Liver (tissue), 9 donors: ENCODE data around the gene CD300LB. TPM values are rescaled to one million over a fixed set of nuclear protein-coding genes. Genes with fewer than 3 reads are reported as not detected.

Experiments used
- DNase-seq: peaks from one replicate; pipeline ENCODE4 v3.0.0-alpha.2; 2017; ENCODE audit warnings: low spot score
- H3K27ac ChIP-seq, 2 donors: one replicate each; pipeline ENCODE4 v1.7.0; 2013; ENCODE audit warnings: inconsistent platforms in 2 of 2, low read length in 2 of 2, control low read depth in 1 of 2, low read depth in 1 of 2, mild to moderate bottlenecking in 1 of 2
- H3K27me3 ChIP-seq, 4 donors: one replicate each; pipeline versions ENCODE4 v1.6.1 to v1.7.0; 2013; ENCODE audit warnings: low read length in 3 of 4, inconsistent platforms in 1 of 4, mild to moderate bottlenecking in 1 of 4, moderate library complexity in 1 of 4; ENCODE audit not compliant: control insufficient read depth in 4 of 4, insufficient read depth in 4 of 4
- H3K36me3 ChIP-seq, 4 donors: one replicate each; pipeline versions ENCODE4 v1.6.1 to v1.7.0; 2013; ENCODE audit warnings: low read length in 3 of 4, mild to moderate bottlenecking in 3 of 4, low read depth in 1 of 4, moderate library complexity in 1 of 4; ENCODE audit not compliant: control insufficient read depth in 4 of 4, insufficient read depth in 3 of 4
- H3K4me1 ChIP-seq, 4 donors: one replicate each; pipeline versions ENCODE4 v1.6.1 to v1.7.0; 2013; ENCODE audit warnings: low read length in 3 of 4, mild to moderate bottlenecking in 3 of 4, moderate library complexity in 1 of 4; ENCODE audit not compliant: control insufficient read depth in 4 of 4, insufficient read depth in 4 of 4
- H3K4me3 ChIP-seq, 3 donors: one replicate each; pipeline versions ENCODE4 v1.6.1 to v1.7.0; 2013; ENCODE audit warnings: low read length in 3 of 3, control low read depth in 1 of 3, low read depth in 1 of 3, mild to moderate bottlenecking in 1 of 3
- H3K9ac ChIP-seq, 2 donors: one replicate each; pipeline ENCODE4 v1.7.0; 2013; ENCODE audit warnings: low read length in 2 of 2, mild to moderate bottlenecking in 2 of 2, moderate library complexity in 2 of 2, control low read depth in 1 of 2, low read depth in 1 of 2
- H3K9me3 ChIP-seq, 4 donors: one replicate each; pipeline versions ENCODE4 v1.6.1 to v1.7.0; 2013; ENCODE audit warnings: low read length in 3 of 4; ENCODE audit not compliant: control insufficient read depth in 4 of 4
- EGR1 ChIP-seq, 2 donors: IDR thresholded peaks; 2 replicates each; pipeline ENCODE4 v1.6.1; 2016 to 2018; ENCODE audit warnings: antibody characterized with exemption in 2 of 2, low read depth in 2 of 2
- FOXA1 ChIP-seq: IDR thresholded peaks from 2 replicates; pipeline ENCODE4 v1.6.1; 2016; ENCODE audit warnings: antibody characterized with exemption
- FOXA2 ChIP-seq: IDR thresholded peaks from 2 replicates; pipeline ENCODE4 v1.6.1; 2016; ENCODE audit warnings: antibody characterized with exemption
- GABPA ChIP-seq, 2 donors: IDR thresholded peaks in 1 of 2; conservative IDR thresholded peaks in 1 of 2; 2 replicates each; pipeline ENCODE4 v1.6.1; 2016; ENCODE audit warnings: antibody characterized with exemption in 2 of 2, mild to moderate bottlenecking in 1 of 2, moderate library complexity in 1 of 2
- HNF4A ChIP-seq, 2 donors: conservative IDR thresholded peaks; 2 replicates each; pipeline ENCODE4 v1.6.1; 2016; ENCODE audit warnings: antibody characterized with exemption in 2 of 2, mild to moderate bottlenecking in 2 of 2
- HNF4G ChIP-seq: IDR thresholded peaks from 2 replicates; pipeline ENCODE4 v1.6.1; 2016; ENCODE audit warnings: antibody characterized with exemption
- JUND ChIP-seq, 2 donors: IDR thresholded peaks; 2 replicates each; pipeline ENCODE4 v1.6.1; 2016; ENCODE audit warnings: antibody characterized with exemption in 2 of 2
- NR2F2 ChIP-seq: IDR thresholded peaks from 2 replicates; pipeline ENCODE4 v1.6.1; 2016; ENCODE audit warnings: antibody characterized with exemption
- RAD21 ChIP-seq, 2 donors: IDR thresholded peaks; 2 replicates each; pipeline ENCODE4 v1.6.1; 2016; ENCODE audit warnings: antibody characterized with exemption in 2 of 2, mild to moderate bottlenecking in 2 of 2
- RXRA ChIP-seq, 2 donors: IDR thresholded peaks; 2 replicates each; pipeline ENCODE4 v1.6.1; 2017 to 2018; ENCODE audit warnings: antibody characterized with exemption in 2 of 2, mild to moderate bottlenecking in 1 of 2
- SP1 ChIP-seq: IDR thresholded peaks from 2 replicates; pipeline ENCODE4 v1.6.1; 2018; ENCODE audit warnings: antibody characterized with exemption, mild to moderate bottlenecking
- TAF1 ChIP-seq: conservative IDR thresholded peaks from 2 replicates; pipeline ENCODE4 v1.6.1; 2016; ENCODE audit warnings: antibody characterized with exemption, mild to moderate bottlenecking
- YY1 ChIP-seq: IDR thresholded peaks from 2 replicates; pipeline ENCODE4 v1.6.1; 2016; ENCODE audit warnings: antibody characterized with exemption, mild to moderate bottlenecking
- WGBS: extraction: QIAGEN DNeasy Blood & Tissue Kit; methylation state at CpG from one replicate; pipeline ENCODE4 v1.1.7; 2013; 5-methylcytosine and 5-hydroxymethylcytosine counted together
- polyA plus RNA-seq, 2 donors: library from polyadenylated mRNA; stranded (reverse) in 1 of 2; unstranded in 1 of 2; fragments of 200-250 nt in 1 of 2; fragments of >200 nt in 1 of 2; fragmentation: Nextera tagmentation in 1 of 2; extraction: Ambion mirVana in 1 of 2; gene quantifications; one replicate each; pipeline versions ENCODE4 v1.2.1 to v1.2.3, GENCODE V29; 2013 to 2015
- total RNA-seq, 2 donors: library from RNA; depleted of rRNA; stranded (reverse); fragments of >200 nt; gene quantifications; one replicate each; pipeline ENCODE4 v1.2.3, GENCODE V29; 2014
- TF ChIP-seq, protein P1 (sequence below): IDR thresholded peaks from 2 replicates; pipeline ENCODE4 v1.6.1; 2016; ENCODE audit warnings: antibody characterized with exemption
- TF ChIP-seq, protein P2 (sequence below): IDR thresholded peaks from 2 replicates; pipeline ENCODE4 v1.6.1; 2016; ENCODE audit warnings: antibody characterized with exemption, mild to moderate bottlenecking
- TF ChIP-seq, protein P3 (sequence below): IDR thresholded peaks from 2 replicates; pipeline ENCODE4 v1.6.1; 2016; ENCODE audit warnings: antibody characterized with exemption
- TF ChIP-seq, protein P4 (sequence below): IDR thresholded peaks from 2 replicates; pipeline ENCODE4 v1.6.1; 2016; ENCODE audit warnings: antibody characterized with exemption
- donor health status: healthy.
- donor health status: healthy.
- donor health status: healthy.
- donor health status: healthy.
- donor health status: healthy.

CD300LB gene
- total and polyA plus RNA-seq, 4 donors = 0.08 to 0.33 (median 0.09) TPM; not detected in 1

DNA sequence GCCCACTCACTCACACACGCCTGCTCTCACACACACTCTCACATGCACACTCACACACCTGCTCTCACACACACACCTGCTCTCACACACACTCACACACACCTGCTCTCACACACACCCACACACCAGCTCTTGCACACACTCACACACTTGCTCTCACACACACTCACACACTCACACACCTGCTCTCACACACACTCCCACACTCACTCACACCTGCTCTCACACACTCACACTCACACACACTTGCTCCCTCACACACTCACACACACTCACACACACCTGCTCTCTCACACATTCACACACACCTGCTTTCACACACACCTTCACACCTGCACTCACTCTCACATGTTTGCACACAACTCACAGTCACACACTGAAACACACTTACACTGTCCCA is 32.1 kb upstream of the CD300LB start:
- no peak overlapping the region for H3K27ac ChIP-seq
- no peak overlapping the region for H3K4me3 ChIP-seq
- peaks cover 0 to 2% (median 1%) of the 10 kb centered on the region in 4 donors for H3K27me3 ChIP-seq
- no peaks in the 10 kb centered on the region for H3K36me3 ChIP-seq
- no peak for DNase-seq
- TF ChIP-seq JUND (IDR thresholded peaks at IDR 0.05) = no peak
- no peak for TF ChIP-seq RAD21 (IDR thresholded peaks at IDR 0.05)
- TF ChIP-seq FOXA1 = no peak
- WGBS = 91% methylated on average over 1 of the region's 1 CpG
- no peak overlapping the region for H3K9ac ChIP-seq
- H3K9me3 ChIP-seq = no peaks in the 10 kb centered on the region
- no peaks in the 10 kb centered on the region for H3K4me1 ChIP-seq

DNA sequence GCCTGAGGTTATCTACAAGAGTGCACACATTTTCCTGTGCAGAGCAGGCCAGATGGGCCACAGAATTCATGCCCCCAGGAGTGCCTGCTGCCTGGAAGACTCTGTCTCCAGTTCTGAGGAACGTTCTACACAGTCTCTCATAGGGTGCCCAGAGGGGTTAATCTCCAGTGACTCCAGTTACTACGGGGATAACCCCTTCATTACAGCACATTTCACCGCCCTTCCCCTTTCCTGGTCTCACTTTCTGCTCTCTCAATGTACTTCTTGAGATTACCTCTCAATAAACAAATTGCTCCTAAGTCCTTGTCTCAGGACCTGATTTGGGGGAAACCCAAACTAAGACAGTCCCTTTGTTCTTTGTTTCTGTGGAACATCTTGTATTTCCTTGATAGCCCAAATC is 30.3 kb upstream of the CD300LB start:
- H3K4me1 ChIP-seq = no peaks in the 10 kb centered on the region
- H3K9ac ChIP-seq = no peak overlapping the region
- no peaks in the 10 kb centered on the region for H3K9me3 ChIP-seq
- TF ChIP-seq, protein P1, sequence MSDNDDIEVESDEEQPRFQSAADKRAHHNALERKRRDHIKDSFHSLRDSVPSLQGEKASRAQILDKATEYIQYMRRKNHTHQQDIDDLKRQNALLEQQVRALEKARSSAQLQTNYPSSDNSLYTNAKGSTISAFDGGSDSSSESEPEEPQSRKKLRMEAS = no peak
- TF ChIP-seq RAD21 (IDR thresholded peaks at IDR 0.05) (no peak), EGR1 (IDR thresholded peaks at IDR 0.05; ENCODE audit: low read depth in 2 of 2) (no peak), YY1 (no peak), JUND (IDR thresholded peaks at IDR 0.05) (no peak), RXRA (IDR thresholded peaks at IDR 0.05) (no peak), SP1 (no peak)
- TF ChIP-seq, protein P2, sequence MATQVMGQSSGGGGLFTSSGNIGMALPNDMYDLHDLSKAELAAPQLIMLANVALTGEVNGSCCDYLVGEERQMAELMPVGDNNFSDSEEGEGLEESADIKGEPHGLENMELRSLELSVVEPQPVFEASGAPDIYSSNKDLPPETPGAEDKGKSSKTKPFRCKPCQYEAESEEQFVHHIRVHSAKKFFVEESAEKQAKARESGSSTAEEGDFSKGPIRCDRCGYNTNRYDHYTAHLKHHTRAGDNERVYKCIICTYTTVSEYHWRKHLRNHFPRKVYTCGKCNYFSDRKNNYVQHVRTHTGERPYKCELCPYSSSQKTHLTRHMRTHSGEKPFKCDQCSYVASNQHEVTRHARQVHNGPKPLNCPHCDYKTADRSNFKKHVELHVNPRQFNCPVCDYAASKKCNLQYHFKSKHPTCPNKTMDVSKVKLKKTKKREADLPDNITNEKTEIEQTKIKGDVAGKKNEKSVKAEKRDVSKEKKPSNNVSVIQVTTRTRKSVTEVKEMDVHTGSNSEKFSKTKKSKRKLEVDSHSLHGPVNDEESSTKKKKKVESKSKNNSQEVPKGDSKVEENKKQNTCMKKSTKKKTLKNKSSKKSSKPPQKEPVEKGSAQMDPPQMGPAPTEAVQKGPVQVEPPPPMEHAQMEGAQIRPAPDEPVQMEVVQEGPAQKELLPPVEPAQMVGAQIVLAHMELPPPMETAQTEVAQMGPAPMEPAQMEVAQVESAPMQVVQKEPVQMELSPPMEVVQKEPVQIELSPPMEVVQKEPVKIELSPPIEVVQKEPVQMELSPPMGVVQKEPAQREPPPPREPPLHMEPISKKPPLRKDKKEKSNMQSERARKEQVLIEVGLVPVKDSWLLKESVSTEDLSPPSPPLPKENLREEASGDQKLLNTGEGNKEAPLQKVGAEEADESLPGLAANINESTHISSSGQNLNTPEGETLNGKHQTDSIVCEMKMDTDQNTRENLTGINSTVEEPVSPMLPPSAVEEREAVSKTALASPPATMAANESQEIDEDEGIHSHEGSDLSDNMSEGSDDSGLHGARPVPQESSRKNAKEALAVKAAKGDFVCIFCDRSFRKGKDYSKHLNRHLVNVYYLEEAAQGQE = no peak
- no peak for DNase-seq
- peaks cover 0 to 2% (median 1%) of the 10 kb centered on the region in 4 donors for H3K27me3 ChIP-seq
- H3K4me3 ChIP-seq = no peak overlapping the region
- H3K27ac ChIP-seq = no peak overlapping the region
- no peaks in the 10 kb centered on the region for H3K36me3 ChIP-seq
- 58% methylated on average over 3 of the region's 3 CpGs for WGBS

DNA sequence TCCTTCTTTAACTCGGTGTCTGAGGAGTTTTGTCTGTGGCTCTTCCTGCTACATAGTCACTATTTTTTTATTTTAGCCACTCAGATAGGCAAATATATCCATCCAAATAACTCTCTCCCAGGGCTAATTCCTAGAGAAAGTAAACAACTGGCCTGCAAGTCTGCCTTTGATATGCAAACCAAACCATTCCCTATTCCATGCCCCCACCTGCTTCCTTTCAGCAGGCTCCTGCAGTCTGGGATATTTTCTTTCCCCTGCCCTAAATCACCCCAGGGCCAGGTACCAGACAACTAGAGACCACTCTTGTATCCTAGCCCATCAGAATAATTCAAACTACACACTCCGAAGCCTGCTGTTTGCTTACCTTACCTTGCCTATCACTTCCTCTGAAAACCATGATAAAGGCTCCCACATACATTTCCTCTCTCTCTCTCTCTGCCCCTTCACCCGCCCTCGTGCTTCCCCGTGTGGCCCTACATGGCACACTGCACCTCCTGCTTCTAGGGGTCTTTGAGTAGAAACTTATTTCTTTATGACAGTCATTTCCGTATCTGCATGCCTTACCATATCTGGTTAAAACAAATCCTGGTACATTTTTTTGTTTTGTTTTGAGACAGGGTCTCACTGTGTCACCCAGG is 27.7 kb upstream of the CD300LB start:
- no peak overlapping the region for H3K9ac ChIP-seq
- WGBS = 69% methylated on average over 6 of the region's 6 CpGs
- H3K9me3 ChIP-seq = no peaks in the 10 kb centered on the region
- H3K4me3 ChIP-seq = no peak overlapping the region
- no peak for DNase-seq
- H3K36me3 ChIP-seq = no peaks in the 10 kb centered on the region
- no peak overlapping the region for H3K27ac ChIP-seq
- no peaks in the 10 kb centered on the region for H3K4me1 ChIP-seq
- peaks cover 0 to 2% (median 1%) of the 10 kb centered on the region in 4 donors for H3K27me3 ChIP-seq
- no peak for TF ChIP-seq TAF1
- TF ChIP-seq, protein P3, sequence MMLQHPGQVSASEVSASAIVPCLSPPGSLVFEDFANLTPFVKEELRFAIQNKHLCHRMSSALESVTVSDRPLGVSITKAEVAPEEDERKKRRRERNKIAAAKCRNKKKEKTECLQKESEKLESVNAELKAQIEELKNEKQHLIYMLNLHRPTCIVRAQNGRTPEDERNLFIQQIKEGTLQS = no peak
- no peak for TF ChIP-seq EGR1 (IDR thresholded peaks at IDR 0.05; ENCODE audit: low read depth in 2 of 2)
- TF ChIP-seq, protein P4, sequence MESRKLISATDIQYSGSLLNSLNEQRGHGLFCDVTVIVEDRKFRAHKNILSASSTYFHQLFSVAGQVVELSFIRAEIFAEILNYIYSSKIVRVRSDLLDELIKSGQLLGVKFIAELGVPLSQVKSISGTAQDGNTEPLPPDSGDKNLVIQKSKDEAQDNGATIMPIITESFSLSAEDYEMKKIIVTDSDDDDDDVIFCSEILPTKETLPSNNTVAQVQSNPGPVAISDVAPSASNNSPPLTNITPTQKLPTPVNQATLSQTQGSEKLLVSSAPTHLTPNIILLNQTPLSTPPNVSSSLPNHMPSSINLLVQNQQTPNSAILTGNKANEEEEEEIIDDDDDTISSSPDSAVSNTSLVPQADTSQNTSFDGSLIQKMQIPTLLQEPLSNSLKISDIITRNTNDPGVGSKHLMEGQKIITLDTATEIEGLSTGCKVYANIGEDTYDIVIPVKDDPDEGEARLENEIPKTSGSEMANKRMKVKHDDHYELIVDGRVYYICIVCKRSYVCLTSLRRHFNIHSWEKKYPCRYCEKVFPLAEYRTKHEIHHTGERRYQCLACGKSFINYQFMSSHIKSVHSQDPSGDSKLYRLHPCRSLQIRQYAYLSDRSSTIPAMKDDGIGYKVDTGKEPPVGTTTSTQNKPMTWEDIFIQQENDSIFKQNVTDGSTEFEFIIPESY = no peak
- TF ChIP-seq HNF4A (conservative IDR thresholded peaks at IDR 0.05) = no peak
- TF ChIP-seq RXRA (IDR thresholded peaks at IDR 0.05) = no peak
- no peak for TF ChIP-seq JUND (IDR thresholded peaks at IDR 0.05)
- TF ChIP-seq RAD21 (IDR thresholded peaks at IDR 0.05) = no peak
- TF ChIP-seq, protein P1 = no peak
- no peak for TF ChIP-seq FOXA1
- no peak for TF ChIP-seq HNF4G
- no peak for TF ChIP-seq GABPA (IDR thresholded peaks at IDR 0.05 in 1 of 2, conservative IDR thresholded peaks at IDR 0.05 in 1 of 2)
- TF ChIP-seq NR2F2 = no peak
- TF ChIP-seq, protein P2 = no peak
- TF ChIP-seq FOXA2 = no peak
- no peak for TF ChIP-seq YY1
- no peak for TF ChIP-seq SP1
